PC-9 (cell line): Measurements from ENCODE around the gene ROBO2.

ENCODE experiments used
- EZH2 ChIP-seq: fragments of 200-600 bp; sonication (generic); IDR thresholded peaks from 2 replicates; pipeline ENCODE4 v1.8.0; 2017; ENCODE audit warnings: antibody characterized with exemption, low read depth
- TF ChIP-seq, protein P1 (sequence below): fragments of 200-600 bp; sonication (generic); conservative IDR thresholded peaks from 2 replicates; pipeline ENCODE4 v1.6.1; 2017; ENCODE audit warnings: mixed run types, antibody characterized with exemption, mild to moderate bottlenecking, moderate library complexity

DNA sequence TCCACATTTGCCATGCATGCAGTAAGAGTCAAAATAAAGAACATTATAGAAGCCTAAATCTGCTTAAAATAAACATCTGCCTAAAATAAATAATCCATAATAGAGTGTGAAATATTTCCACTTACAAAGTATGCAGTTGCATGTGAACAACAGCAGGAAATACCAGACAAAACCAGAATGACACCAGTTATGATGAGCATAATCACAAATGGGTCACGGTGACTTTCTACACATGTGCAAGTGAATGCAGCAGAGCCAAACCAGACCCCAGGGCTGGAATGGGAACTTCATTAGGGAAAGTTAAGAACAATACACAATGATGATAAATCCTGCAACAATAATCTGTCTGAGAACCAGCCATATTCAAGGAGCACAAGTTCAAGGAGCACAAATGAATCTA is 615.5 kb downstream of the ROBO2 start:
- TF ChIP-seq, protein P1, sequence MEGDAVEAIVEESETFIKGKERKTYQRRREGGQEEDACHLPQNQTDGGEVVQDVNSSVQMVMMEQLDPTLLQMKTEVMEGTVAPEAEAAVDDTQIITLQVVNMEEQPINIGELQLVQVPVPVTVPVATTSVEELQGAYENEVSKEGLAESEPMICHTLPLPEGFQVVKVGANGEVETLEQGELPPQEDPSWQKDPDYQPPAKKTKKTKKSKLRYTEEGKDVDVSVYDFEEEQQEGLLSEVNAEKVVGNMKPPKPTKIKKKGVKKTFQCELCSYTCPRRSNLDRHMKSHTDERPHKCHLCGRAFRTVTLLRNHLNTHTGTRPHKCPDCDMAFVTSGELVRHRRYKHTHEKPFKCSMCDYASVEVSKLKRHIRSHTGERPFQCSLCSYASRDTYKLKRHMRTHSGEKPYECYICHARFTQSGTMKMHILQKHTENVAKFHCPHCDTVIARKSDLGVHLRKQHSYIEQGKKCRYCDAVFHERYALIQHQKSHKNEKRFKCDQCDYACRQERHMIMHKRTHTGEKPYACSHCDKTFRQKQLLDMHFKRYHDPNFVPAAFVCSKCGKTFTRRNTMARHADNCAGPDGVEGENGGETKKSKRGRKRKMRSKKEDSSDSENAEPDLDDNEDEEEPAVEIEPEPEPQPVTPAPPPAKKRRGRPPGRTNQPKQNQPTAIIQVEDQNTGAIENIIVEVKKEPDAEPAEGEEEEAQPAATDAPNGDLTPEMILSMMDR = no peak
- TF ChIP-seq EZH2 = no peak
